Measurements from ENCODE around the gene LTBP4. TPM values are rescaled to one million over a fixed set of nuclear protein-coding genes. Genes with fewer than 3 reads are reported as not detected.
A peak's percentile ranks its signal among the peaks of the same experiment; 100 is the strongest.

The LTBP4 gene
- total RNA-seq, 1 donor from 2014 or later = 46.9 TPM

DNA sequence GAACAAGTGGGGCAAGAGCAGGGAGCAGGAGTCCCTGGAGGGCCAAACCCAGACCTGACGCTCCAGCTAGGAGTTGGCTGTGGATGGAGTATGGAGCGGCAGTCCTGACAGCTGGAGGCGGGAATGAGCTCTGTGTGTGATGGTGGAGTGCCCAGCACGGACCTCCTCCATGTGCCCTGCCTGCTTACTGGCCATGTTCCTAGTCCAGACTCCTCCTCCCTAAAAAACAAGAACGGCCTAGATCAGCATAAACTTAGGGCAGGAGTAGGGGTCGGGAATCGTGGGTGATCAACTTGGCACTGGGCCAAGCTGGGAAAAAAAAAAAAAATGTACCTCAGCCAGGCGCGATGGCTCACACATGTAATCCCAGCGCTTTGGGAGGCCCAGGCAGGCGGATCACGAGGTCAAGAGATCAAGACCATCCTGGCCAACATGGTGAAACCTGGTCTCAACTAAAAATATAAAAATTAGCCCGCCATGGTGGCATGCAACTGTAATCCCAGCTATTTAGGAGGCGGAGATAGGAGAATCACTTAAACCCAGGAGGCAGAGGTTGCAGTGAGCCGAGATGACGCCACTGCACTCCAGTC lies 29.5 kb downstream of the LTBP4 start:
- no peaks in the 10 kb centered on the region for H3K9me3 ChIP-seq (ENCODE audit: insufficient read depth, low read depth, low read length)
- H3K4me1 Mint-ChIP-seq (ENCODE audit: low read depth, unreplicated experiment) = peaks cover 5% of the 10 kb centered on the region
- H3K4me3 ChIP-seq (ENCODE audit: insufficient read depth, low read depth, low read length) = no peak overlapping the region
- H3K27ac Mint-ChIP-seq (ENCODE audit: unreplicated experiment) = no peak overlapping the region
- H4K20me1 ChIP-seq (ENCODE audit: insufficient read depth, low read length) = no peaks in the 10 kb centered on the region
- H3K79me2 ChIP-seq (ENCODE audit: insufficient read depth, low read length) = no peaks in the 10 kb centered on the region
- H3K4me2 ChIP-seq (ENCODE audit: low read length) = no peak overlapping the region
- H3K4me3 Mint-ChIP-seq (ENCODE audit: unreplicated experiment) = no peak overlapping the region
- H3K27me3 Mint-ChIP-seq (ENCODE audit: low read depth, unreplicated experiment) = peaks cover 5% of the 10 kb centered on the region
- H3K27ac ChIP-seq (ENCODE audit: low read depth, low read length) = no peak overlapping the region
- DNase-seq (ENCODE audit: low read depth) (no peak), FAIRE-seq (no peak)
- H3K9ac ChIP-seq (ENCODE audit: low read length) = no peak overlapping the region
- peaks cover 2% of the 10 kb centered on the region for H3K36me3 ChIP-seq (ENCODE audit: insufficient read depth, low read length)
- no peaks in the 10 kb centered on the region for H3K27me3 ChIP-seq (ENCODE audit: insufficient read depth, low read length)
- no peaks in the 10 kb centered on the region for H3K9me3 Mint-ChIP-seq (ENCODE audit: unreplicated experiment)
- TF ChIP-seq, protein P1, sequence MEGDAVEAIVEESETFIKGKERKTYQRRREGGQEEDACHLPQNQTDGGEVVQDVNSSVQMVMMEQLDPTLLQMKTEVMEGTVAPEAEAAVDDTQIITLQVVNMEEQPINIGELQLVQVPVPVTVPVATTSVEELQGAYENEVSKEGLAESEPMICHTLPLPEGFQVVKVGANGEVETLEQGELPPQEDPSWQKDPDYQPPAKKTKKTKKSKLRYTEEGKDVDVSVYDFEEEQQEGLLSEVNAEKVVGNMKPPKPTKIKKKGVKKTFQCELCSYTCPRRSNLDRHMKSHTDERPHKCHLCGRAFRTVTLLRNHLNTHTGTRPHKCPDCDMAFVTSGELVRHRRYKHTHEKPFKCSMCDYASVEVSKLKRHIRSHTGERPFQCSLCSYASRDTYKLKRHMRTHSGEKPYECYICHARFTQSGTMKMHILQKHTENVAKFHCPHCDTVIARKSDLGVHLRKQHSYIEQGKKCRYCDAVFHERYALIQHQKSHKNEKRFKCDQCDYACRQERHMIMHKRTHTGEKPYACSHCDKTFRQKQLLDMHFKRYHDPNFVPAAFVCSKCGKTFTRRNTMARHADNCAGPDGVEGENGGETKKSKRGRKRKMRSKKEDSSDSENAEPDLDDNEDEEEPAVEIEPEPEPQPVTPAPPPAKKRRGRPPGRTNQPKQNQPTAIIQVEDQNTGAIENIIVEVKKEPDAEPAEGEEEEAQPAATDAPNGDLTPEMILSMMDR (IDR thresholded peaks at IDR 0.05; ENCODE audit: insufficient read depth, low read depth, low read length) = no peak
- no peak for TF ChIP-seq EZH2 (IDR thresholded peaks at IDR 0.05; ENCODE audit: insufficient read depth, low read length)
- H3K4me1 ChIP-seq (ENCODE audit: insufficient read depth, low read length) = peaks cover 21% of the 10 kb centered on the region
- H3K36me3 Mint-ChIP-seq (ENCODE audit: low read depth, unreplicated experiment) = peaks cover 11% of the 10 kb centered on the region
- no peak overlapping the region for H2AFZ ChIP-seq (ENCODE audit: low read depth, low read length)

DNA sequence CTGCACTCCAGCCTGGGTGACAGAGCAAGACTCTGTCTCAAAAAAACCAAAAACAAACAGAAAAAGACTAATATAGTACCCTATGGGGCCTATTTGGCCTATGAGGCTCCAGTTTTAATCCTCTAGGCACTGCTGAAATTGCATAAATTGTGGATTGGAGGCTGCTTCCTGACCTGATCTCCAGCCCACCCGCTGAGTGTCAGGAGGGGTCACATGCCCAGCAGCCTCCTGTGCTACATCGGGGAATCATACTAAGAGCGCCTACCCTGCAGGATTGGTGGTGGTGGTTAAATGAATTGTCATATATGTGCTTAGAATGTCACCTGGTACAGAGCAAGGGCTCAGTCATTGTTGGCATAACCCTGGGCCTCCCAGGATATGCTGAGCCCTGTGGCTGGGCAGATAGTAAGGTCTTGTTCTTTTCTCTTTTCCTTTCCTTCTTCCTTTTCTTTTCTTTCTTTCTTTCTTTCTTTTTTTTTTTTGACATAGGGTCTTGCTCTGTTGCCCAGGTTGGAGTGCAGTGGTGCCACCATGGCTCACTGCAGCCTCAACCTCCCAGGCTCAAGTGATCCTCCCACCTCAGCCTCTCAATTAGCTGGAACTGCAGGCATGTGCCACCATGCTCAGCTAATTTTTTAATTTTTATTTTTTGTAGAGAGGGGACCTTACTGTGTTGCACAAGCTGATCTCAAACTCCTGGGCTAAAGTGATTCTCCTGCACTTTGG lies 31.3 kb downstream of the LTBP4 start:
- Histone ChIP-seq H3K27ac (ENCODE audit: low read depth, low read length) (peak overlapping the region; percentile 45), H3K9me3 (ENCODE audit: insufficient read depth, low read depth, low read length) (no peaks in the 10 kb centered on the region), H3K4me3 (ENCODE audit: insufficient read depth, low read depth, low read length) (no peak overlapping the region), H3K36me3 (ENCODE audit: insufficient read depth, low read length) (peaks cover 2% of the 10 kb centered on the region), H3K4me1 (ENCODE audit: insufficient read depth, low read length) (peaks cover 16% of the 10 kb centered on the region), H3K79me2 (ENCODE audit: insufficient read depth, low read length) (no peaks in the 10 kb centered on the region), H2AFZ (ENCODE audit: low read depth, low read length) (no peak overlapping the region), H3K4me2 (ENCODE audit: low read length) (peak overlapping the region; percentile 83), H3K27me3 (ENCODE audit: insufficient read depth, low read length) (no peaks in the 10 kb centered on the region), H3K9ac (ENCODE audit: low read length) (no peak overlapping the region), H4K20me1 (ENCODE audit: insufficient read depth, low read length) (no peaks in the 10 kb centered on the region)
- H3K27ac Mint-ChIP-seq (ENCODE audit: unreplicated experiment) = no peak overlapping the region
- H3K9me3 Mint-ChIP-seq (ENCODE audit: unreplicated experiment) = no peaks in the 10 kb centered on the region
- TF ChIP-seq, protein P1 (IDR thresholded peaks at IDR 0.05; ENCODE audit: insufficient read depth, low read depth, low read length) = no peak
- TF ChIP-seq EZH2 (IDR thresholded peaks at IDR 0.05; ENCODE audit: insufficient read depth, low read length) = no peak
- H3K27me3 Mint-ChIP-seq (ENCODE audit: low read depth, unreplicated experiment) = peaks cover 8% of the 10 kb centered on the region
- DNase-seq (ENCODE audit: low read depth) = no peak
- peaks cover 5% of the 10 kb centered on the region for H3K4me1 Mint-ChIP-seq (ENCODE audit: low read depth, unreplicated experiment)
- H3K36me3 Mint-ChIP-seq (ENCODE audit: low read depth, unreplicated experiment) = peaks cover 5% of the 10 kb centered on the region
- H3K4me3 Mint-ChIP-seq (ENCODE audit: unreplicated experiment) = no peak overlapping the region
- no peak for FAIRE-seq

DNA sequence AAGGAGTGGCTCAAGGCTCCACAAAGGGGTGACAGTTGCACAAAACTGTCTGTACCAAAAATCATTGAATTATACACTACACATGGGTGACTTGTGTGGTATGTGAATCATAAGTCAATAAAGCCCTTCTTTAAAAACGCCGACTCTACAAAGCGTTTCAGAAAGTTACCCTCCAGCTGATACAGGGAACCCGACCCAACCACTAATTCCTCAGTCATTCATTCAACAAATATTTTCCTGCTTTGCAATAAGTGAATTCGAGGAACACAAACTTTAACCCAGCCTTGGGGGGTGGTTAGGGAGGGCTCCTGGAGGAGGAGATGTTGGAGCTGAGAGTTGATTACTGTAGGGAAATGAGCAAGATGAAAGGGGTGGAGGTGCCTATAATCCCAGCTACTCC lies 32.0 kb downstream of the LTBP4 start:
- FAIRE-seq (no peak), DNase-seq (ENCODE audit: low read depth) (peak; percentile 77)
- TF ChIP-seq, protein P1 (IDR thresholded peaks at IDR 0.05; ENCODE audit: insufficient read depth, low read depth, low read length) = no peak
- no peak for TF ChIP-seq EZH2 (IDR thresholded peaks at IDR 0.05; ENCODE audit: insufficient read depth, low read length)
- H3K27ac ChIP-seq (ENCODE audit: low read depth, low read length) = peak overlapping the region; percentile 45
- no peak overlapping the region for H3K4me3 ChIP-seq (ENCODE audit: insufficient read depth, low read depth, low read length)
- peak overlapping the region; percentile 55 for H3K9ac ChIP-seq (ENCODE audit: low read length)
- no peak overlapping the region for H3K4me3 Mint-ChIP-seq (ENCODE audit: unreplicated experiment)
- peak overlapping the region; percentile 83 for H3K4me2 ChIP-seq (ENCODE audit: low read length)
- H3K9me3 ChIP-seq (ENCODE audit: insufficient read depth, low read depth, low read length) = no peaks in the 10 kb centered on the region
- no peaks in the 10 kb centered on the region for H3K79me2 ChIP-seq (ENCODE audit: insufficient read depth, low read length)
- H3K27me3 ChIP-seq (ENCODE audit: insufficient read depth, low read length) = no peaks in the 10 kb centered on the region
- H4K20me1 ChIP-seq (ENCODE audit: insufficient read depth, low read length) = no peaks in the 10 kb centered on the region
- no peak overlapping the region for H3K27ac Mint-ChIP-seq (ENCODE audit: unreplicated experiment)
- H3K4me1 Mint-ChIP-seq (ENCODE audit: low read depth, unreplicated experiment) = peaks cover 5% of the 10 kb centered on the region
- H3K27me3 Mint-ChIP-seq (ENCODE audit: low read depth, unreplicated experiment) = peaks cover 8% of the 10 kb centered on the region
- peaks cover 2% of the 10 kb centered on the region for H3K36me3 ChIP-seq (ENCODE audit: insufficient read depth, low read length)
- no peaks in the 10 kb centered on the region for H3K9me3 Mint-ChIP-seq (ENCODE audit: unreplicated experiment)
- peaks cover 16% of the 10 kb centered on the region for H3K4me1 ChIP-seq (ENCODE audit: insufficient read depth, low read length)
- peaks cover 3% of the 10 kb centered on the region for H3K36me3 Mint-ChIP-seq (ENCODE audit: low read depth, unreplicated experiment)
- H2AFZ ChIP-seq (ENCODE audit: low read depth, low read length) = no peak overlapping the region

Measured in astrocyte (in vitro differentiated cells and primary cell).